Activated CD8-positive, alpha-beta memory T cell treated with anti-CD3 and anti-CD28 coated beads, Interleukin-2, amount 10 ng/mL, durations not matched to agents 7 days and 5 days (primary cell): ENCODE measurements around the gene ERCC6. TPM values are rescaled to one million over a fixed set of nuclear protein-coding genes. Genes with fewer than 3 reads are reported as not detected.

Source experiments
- ATAC-seq: fragments of 150-1000 bp; cut with Tn5 transposase; one replicate; pipeline ENCODE4 v1.10.0; 2021; ENCODE audit warnings: moderate library complexity
- CTCF ChIA-PET: fragments of 350-600 bp; sonication (Branson Sonifier 250); formaldehyde crosslinking; loops from one replicate; lab custom pipeline; 2021; ENCODE audit warnings: antibody characterized with exemption; lab: Charles Lee
- DNase-seq: peaks from one replicate; pipeline ENCODE4 v3.0.0-alpha.2; 2020
- H3K27ac Mint-ChIP-seq: one replicate; pipeline ENCODE4 v1.8.0; 2021; ENCODE audit warnings: mild to moderate bottlenecking, mixed read lengths
- H3K27me3 Mint-ChIP-seq: one replicate; pipeline ENCODE4 v1.8.0; 2021; ENCODE audit warnings: mixed read lengths
- H3K36me3 Mint-ChIP-seq: one replicate; pipeline ENCODE4 v1.8.0; 2021; ENCODE audit warnings: mild to moderate bottlenecking, mixed read lengths
- H3K4me1 Mint-ChIP-seq: one replicate; pipeline ENCODE4 v1.8.0; 2021; ENCODE audit warnings: mixed read lengths
- H3K4me3 Mint-ChIP-seq: one replicate; pipeline ENCODE4 v1.8.0; 2021; ENCODE audit warnings: mild to moderate bottlenecking, moderate library complexity, mixed read lengths
- H3K9me3 Mint-ChIP-seq: one replicate; pipeline ENCODE4 v1.8.0; 2022; ENCODE audit warnings: low read depth, mixed read lengths
- total RNA-seq, 2 experiments: library from RNA; stranded (reverse); gene quantifications; one replicate each; pipeline ENCODE4 v1.2.3, GENCODE V29; 2021

The ERCC6 gene
- total RNA-seq, 2 experiments from 2014 or later, result 19.2 to 28.1 TPM

GRCh38 chr10:49540056-49540797 is 1.3 kb upstream of the ERCC6 start:
- H3K4me1 Mint-ChIP-seq, result peaks cover 32% of the 10 kb centered on the region
- CTCF ChIA-PET, result interaction anchor here (0.9 to 1.7 kb wide), 3 partner anchors 8 to 882 kb away, joined by 5 to 8 read pairs (median 6); no protein-coding TSS in a partner anchor
- H3K27ac Mint-ChIP-seq, result no peak overlapping the region

GRCh38 chr10:49539320-49539885 is 482 bp upstream of the ERCC6 start:
- H3K4me1 Mint-ChIP-seq, result peaks cover 38% of the 10 kb centered on the region
- CTCF ChIA-PET, result interaction anchor here (0.9 to 2.1 kb wide), 11 partner anchors 9 to 882 kb away, joined by 3 to 10 read pairs (median 5); no protein-coding TSS in a partner anchor
- DNase-seq, result no peak

More at GRCh38 chr10:49540056-49540797, 1.3 kb upstream of the ERCC6 start:
- DNase-seq (no peak), ATAC-seq (no peak)
- Mint-ChIP-seq H3K27me3 (peaks cover 6% of the 10 kb centered on the region), H3K9me3 (peaks cover 2% of the 10 kb centered on the region), H3K4me3 (no peak overlapping the region), H3K36me3 (peaks cover 6% of the 10 kb centered on the region)

GRCh38 chr10:49534670-49535381 is 4.1 kb downstream of the ERCC6 start:
- ATAC-seq (no peak), DNase-seq (peak; percentile 47)
- no peak overlapping the region for H3K4me3 Mint-ChIP-seq
- H3K4me1 Mint-ChIP-seq, result peaks cover 39% of the 10 kb centered on the region
- H3K27ac Mint-ChIP-seq, result peak overlapping the region; percentile 73
- H3K27me3 Mint-ChIP-seq, result no peaks in the 10 kb centered on the region
- H3K36me3 Mint-ChIP-seq, result peaks cover 19% of the 10 kb centered on the region
- CTCF ChIA-PET, result interaction anchor here (0.6 to 3.5 kb wide), 2 partner anchors 16 to 682 kb away, joined by 3 to 18 read pairs; no protein-coding TSS in a partner anchor
- H3K9me3 Mint-ChIP-seq, result no peaks in the 10 kb centered on the region

More at GRCh38 chr10:49539320-49539885, 482 bp upstream of the ERCC6 start:
- ATAC-seq, result peak; percentile 28
- Mint-ChIP-seq H3K27me3 (peaks cover 6% of the 10 kb centered on the region), H3K27ac (peak overlapping the region; percentile 93), H3K4me3 (peak overlapping the region; percentile 86), H3K9me3 (peaks cover 2% of the 10 kb centered on the region), H3K36me3 (peaks cover 4% of the 10 kb centered on the region)

GRCh38 chr10:49532461-49532860 is 6.5 kb downstream of the ERCC6 start:
- CTCF ChIA-PET, result interaction anchor here (0.9 to 3.5 kb wide), 2 partner anchors 13 to 20 kb away, joined by 4 to 18 read pairs; no protein-coding TSS in a partner anchor
- H3K36me3 Mint-ChIP-seq, result peaks cover 23% of the 10 kb centered on the region
- H3K27ac Mint-ChIP-seq, result no peak overlapping the region
- ATAC-seq (no peak), DNase-seq (no peak)
- no peak overlapping the region for H3K4me3 Mint-ChIP-seq
- H3K9me3 Mint-ChIP-seq, result no peaks in the 10 kb centered on the region
- peaks cover 23% of the 10 kb centered on the region for H3K4me1 Mint-ChIP-seq
- no peaks in the 10 kb centered on the region for H3K27me3 Mint-ChIP-seq

- peaks cover 30% of the 10 kb centered on the region for H3K36me3 Mint-ChIP-seq
- CTCF ChIA-PET, result interaction anchor here (1.0 to 1.7 kb wide), 3 partner anchors 10 to 873 kb away, joined by 3 to 8 read pairs (median 4); partner anchors contain the start of gene ERCC6
- H3K27ac Mint-ChIP-seq, result no peak overlapping the region
- H3K27me3 Mint-ChIP-seq, result no peaks in the 10 kb centered on the region
- H3K4me1 Mint-ChIP-seq, result no peaks in the 10 kb centered on the region
- H3K9me3 Mint-ChIP-seq, result no peaks in the 10 kb centered on the region
- H3K4me3 Mint-ChIP-seq, result no peak overlapping the region
- no peak for ATAC-seq
- no peak for DNase-seq
Observed at GRCh38 chr10:49528977-49529506, 9.9 kb downstream of the ERCC6 start.

- H3K4me1 Mint-ChIP-seq, result no peaks in the 10 kb centered on the region
- H3K36me3 Mint-ChIP-seq, result peaks cover 34% of the 10 kb centered on the region
- DNase-seq (no peak), ATAC-seq (no peak)
- no peak overlapping the region for H3K4me3 Mint-ChIP-seq
- no peak overlapping the region for H3K27ac Mint-ChIP-seq
- no peaks in the 10 kb centered on the region for H3K27me3 Mint-ChIP-seq
- CTCF ChIA-PET, result interaction anchor here (1.1 to 1.3 kb wide), 3 partner anchors 9 to 16 kb away, joined by 3 to 6 read pairs (median 4); partner anchors contain the start of gene ERCC6
- no peaks in the 10 kb centered on the region for H3K9me3 Mint-ChIP-seq
Observed at GRCh38 chr10:49527850-49528249, 11.1 kb downstream of the ERCC6 start.

- Mint-ChIP-seq H3K27me3 (no peaks in the 10 kb centered on the region), H3K36me3 (peaks cover 29% of the 10 kb centered on the region), H3K9me3 (no peaks in the 10 kb centered on the region), H3K27ac (no peak overlapping the region), H3K4me3 (no peak overlapping the region), H3K4me1 (no peaks in the 10 kb centered on the region)
- DNase-seq (no peak), ATAC-seq (no peak)
- CTCF ChIA-PET, result interaction anchor here (1.1 to 1.3 kb wide), 3 partner anchors 8 to 15 kb away, joined by 3 to 6 read pairs (median 4); partner anchors contain the start of gene ERCC6
Observed at GRCh38 chr10:49527061-49527460, 11.9 kb downstream of the ERCC6 start.

GRCh38 chr10:49526619-49527018 is 12.3 kb downstream of the ERCC6 start:
- Mint-ChIP-seq H3K4me1 (no peaks in the 10 kb centered on the region), H3K27me3 (no peaks in the 10 kb centered on the region), H3K27ac (no peak overlapping the region), H3K9me3 (no peaks in the 10 kb centered on the region), H3K4me3 (no peak overlapping the region), H3K36me3 (peaks cover 28% of the 10 kb centered on the region)
- no peak for ATAC-seq
- DNase-seq, result no peak
- CTCF ChIA-PET, result interaction anchor here (1.2 to 2.3 kb wide), 2 partner anchors 14 to 15 kb away, joined by 4 to 7 read pairs; no protein-coding TSS in a partner anchor

- peaks cover 22% of the 10 kb centered on the region for H3K36me3 Mint-ChIP-seq
- ATAC-seq, result no peak
Observed at GRCh38 chr10:49524496-49524895, 14.4 kb downstream of the ERCC6 start.

GRCh38 chr10:49523301-49523700 is 15.6 kb downstream of the ERCC6 start:
- Mint-ChIP-seq H3K4me1 (no peaks in the 10 kb centered on the region), H3K27ac (no peak overlapping the region), H3K27me3 (no peaks in the 10 kb centered on the region), H3K9me3 (no peaks in the 10 kb centered on the region), H3K4me3 (no peak overlapping the region), H3K36me3 (peaks cover 22% of the 10 kb centered on the region)
- DNase-seq, result no peak
- no peak for ATAC-seq
- CTCF ChIA-PET, result interaction anchor here (0.6 to 1.7 kb wide), 6 partner anchors 16 to 867 kb away, joined by 3 to 6 read pairs (median 4); partner anchors contain the start of gene ERCC6

More at GRCh38 chr10:49524496-49524895, 14.4 kb downstream of the ERCC6 start:
- H3K27ac Mint-ChIP-seq, result no peak overlapping the region
- H3K27me3 Mint-ChIP-seq, result no peaks in the 10 kb centered on the region
- H3K9me3 Mint-ChIP-seq, result no peaks in the 10 kb centered on the region
- DNase-seq, result no peak
- CTCF ChIA-PET, result interaction anchor here (1.5 to 2.3 kb wide), 4 partner anchors 12 to 868 kb away, joined by 5 to 7 read pairs (median 6); partner anchors contain the start of gene ERCC6
- H3K4me3 Mint-ChIP-seq, result no peak overlapping the region
- H3K4me1 Mint-ChIP-seq, result no peaks in the 10 kb centered on the region

GRCh38 chr10:49521062-49521461 is 17.9 kb downstream of the ERCC6 start:
- no peaks in the 10 kb centered on the region for H3K9me3 Mint-ChIP-seq
- H3K36me3 Mint-ChIP-seq, result peaks cover 21% of the 10 kb centered on the region
- no peak for ATAC-seq
- no peak overlapping the region for H3K27ac Mint-ChIP-seq
- CTCF ChIA-PET, result interaction anchor here (1.1 to 6.5 kb wide), 3 partner anchors 8 to 862 kb away, joined by 3 to 61 read pairs (median 4); no protein-coding TSS in a partner anchor
- H3K4me1 Mint-ChIP-seq, result no peaks in the 10 kb centered on the region
- no peak for DNase-seq
- H3K27me3 Mint-ChIP-seq, result no peaks in the 10 kb centered on the region
- H3K4me3 Mint-ChIP-seq, result no peak overlapping the region

- no peak for DNase-seq
- CTCF ChIA-PET, result interaction anchor here (1.0 to 6.5 kb wide), 12 partner anchors 7 to 864 kb away, joined by 3 to 61 read pairs (median 8); partner anchors contain the start of gene ERCC6
- ATAC-seq, result no peak
- Mint-ChIP-seq H3K9me3 (no peaks in the 10 kb centered on the region), H3K27ac (no peak overlapping the region), H3K36me3 (peaks cover 19% of the 10 kb centered on the region), H3K27me3 (no peaks in the 10 kb centered on the region), H3K4me3 (no peak overlapping the region), H3K4me1 (no peaks in the 10 kb centered on the region)
Observed at GRCh38 chr10:49520122-49520775, 18.7 kb downstream of the ERCC6 start.
